Central memory CD8-positive, alpha-beta T cell (primary cell): Measurements from ENCODE around the gene NR0B2.
"Not testable (repeated sequence)": the region's sequence is repeated elsewhere in the genome, so short reads cannot be mapped to it uniquely, and the experiment has no call there.

Experiments used
- ATAC-seq: fragments of 150-1000 bp; cut with Tn5 transposase; replicated peaks from 2 replicates; pipeline ENCODE4 v1.10.0; 2022; ENCODE audit warnings: mild to moderate bottlenecking, moderate FRiP score, moderate number of reproducible peaks; ENCODE audit not compliant: poor library complexity, severe bottlenecking; ENCODE audit errors: extremely low read depth
- DNase-seq, 2 donors: peaks; one replicate each; pipeline ENCODE4 v3.0.0; 2021; ENCODE audit warnings: low spot score in 2 of 2
- H3K27ac Mint-ChIP-seq: one replicate; pipeline ENCODE4 v1.8.0; 2022; ENCODE audit warnings: low read depth, mild to moderate bottlenecking, moderate library complexity, mixed read lengths
- H3K27me3 Mint-ChIP-seq: one replicate; pipeline ENCODE4 v1.8.0; 2022; ENCODE audit warnings: mixed read lengths
- H3K36me3 Mint-ChIP-seq: one replicate; pipeline ENCODE4 v1.8.0; 2022; ENCODE audit warnings: mild to moderate bottlenecking, moderate library complexity, mixed read lengths; ENCODE audit not compliant: insufficient read depth
- H3K4me1 Mint-ChIP-seq: one replicate; pipeline ENCODE4 v1.8.0; 2022; ENCODE audit warnings: mixed read lengths
- H3K4me3 Mint-ChIP-seq: one replicate; pipeline ENCODE4 v1.8.0; 2022; ENCODE audit warnings: mild to moderate bottlenecking, moderate library complexity, mixed read lengths
- H3K9me3 Mint-ChIP-seq: one replicate; pipeline ENCODE4 v1.8.0; 2022; ENCODE audit warnings: mixed read lengths

The NR0B2 gene

GRCh38 chr1:26949266-26949925, 35.6 kb upstream of the NR0B2 start:
- H3K9me3 Mint-ChIP-seq, result no peaks in the 10 kb centered on the region
- no peak overlapping the region for H3K4me3 Mint-ChIP-seq
- H3K27ac Mint-ChIP-seq, result peak overlapping the region; percentile 9

GRCh38 chr1:26948725-26949057, 34.9 kb upstream of the NR0B2 start:
- not testable (repeated sequence) for H3K27me3 Mint-ChIP-seq, H3K9me3 Mint-ChIP-seq, ATAC-seq, H3K4me1 Mint-ChIP-seq, DNase-seq, H3K4me3 Mint-ChIP-seq, H3K27ac Mint-ChIP-seq
- peaks cover 18% of the 10 kb centered on the region for H3K36me3 Mint-ChIP-seq

More at GRCh38 chr1:26949266-26949925, 35.6 kb upstream of the NR0B2 start:
- peaks cover 11% of the 10 kb centered on the region for H3K36me3 Mint-ChIP-seq
- DNase-seq, result no peak
- no peak for ATAC-seq
- no peaks in the 10 kb centered on the region for H3K27me3 Mint-ChIP-seq
- no peaks in the 10 kb centered on the region for H3K4me1 Mint-ChIP-seq

- Mint-ChIP-seq H3K9me3 (no peaks in the 10 kb centered on the region), H3K27ac (no peak overlapping the region), H3K4me3 (no peak overlapping the region), H3K4me1 (no peaks in the 10 kb centered on the region), H3K27me3 (no peaks in the 10 kb centered on the region), H3K36me3 (peaks cover 25% of the 10 kb centered on the region)
- no peak for ATAC-seq
- no peak for DNase-seq
Measured at GRCh38 chr1:26946270-26946669, 32.5 kb upstream of the NR0B2 start.

- Mint-ChIP-seq H3K27me3 (no peaks in the 10 kb centered on the region), H3K36me3 (peaks cover 28% of the 10 kb centered on the region), H3K4me1 (no peaks in the 10 kb centered on the region), H3K9me3 (no peaks in the 10 kb centered on the region), H3K4me3 (no peak overlapping the region), H3K27ac (no peak overlapping the region)
- ATAC-seq (no peak), DNase-seq (no peak)
Measured at GRCh38 chr1:26945728-26946127, 32.0 kb upstream of the NR0B2 start.

- H3K27me3 Mint-ChIP-seq, result no peaks in the 10 kb centered on the region
Measured at GRCh38 chr1:26945138-26945537, 31.4 kb upstream of the NR0B2 start.

GRCh38 chr1:26942656-26943055, 28.9 kb upstream of the NR0B2 start:
- peaks cover 7% of the 10 kb centered on the region for H3K4me1 Mint-ChIP-seq
- ATAC-seq, result no peak
- no peak for DNase-seq
- H3K27ac Mint-ChIP-seq, result no peak overlapping the region
- no peaks in the 10 kb centered on the region for H3K27me3 Mint-ChIP-seq
- peaks cover 30% of the 10 kb centered on the region for H3K36me3 Mint-ChIP-seq
- no peaks in the 10 kb centered on the region for H3K9me3 Mint-ChIP-seq
- no peak overlapping the region for H3K4me3 Mint-ChIP-seq

More at GRCh38 chr1:26945138-26945537, 31.4 kb upstream of the NR0B2 start:
- no peak overlapping the region for H3K27ac Mint-ChIP-seq
- H3K4me1 Mint-ChIP-seq, result no peaks in the 10 kb centered on the region
- H3K9me3 Mint-ChIP-seq, result no peaks in the 10 kb centered on the region
- DNase-seq (no peak), ATAC-seq (no peak)
- H3K36me3 Mint-ChIP-seq, result peaks cover 29% of the 10 kb centered on the region
- H3K4me3 Mint-ChIP-seq, result no peak overlapping the region

- DNase-seq (no peak), ATAC-seq (no peak)
- Mint-ChIP-seq H3K36me3 (peaks cover 30% of the 10 kb centered on the region), H3K9me3 (no peaks in the 10 kb centered on the region), H3K27me3 (no peaks in the 10 kb centered on the region), H3K4me3 (no peak overlapping the region), H3K27ac (no peak overlapping the region), H3K4me1 (peaks cover 7% of the 10 kb centered on the region)
Measured at GRCh38 chr1:26941311-26941710, 27.5 kb upstream of the NR0B2 start.

GRCh38 chr1:26938659-26939025, 24.9 kb upstream of the NR0B2 start:
- no peaks in the 10 kb centered on the region for H3K9me3 Mint-ChIP-seq
- peaks cover 7% of the 10 kb centered on the region for H3K4me1 Mint-ChIP-seq
- no peak overlapping the region for H3K27ac Mint-ChIP-seq
- no peak for ATAC-seq
- no peak overlapping the region for H3K4me3 Mint-ChIP-seq
- no peaks in the 10 kb centered on the region for H3K27me3 Mint-ChIP-seq
- DNase-seq, result no peak
- peaks cover 29% of the 10 kb centered on the region for H3K36me3 Mint-ChIP-seq

GRCh38 chr1:26938004-26938658, 24.4 kb upstream of the NR0B2 start:
- Mint-ChIP-seq H3K27ac (no peak overlapping the region), H3K4me1 (peaks cover 7% of the 10 kb centered on the region), H3K36me3 (peaks cover 32% of the 10 kb centered on the region), H3K9me3 (no peaks in the 10 kb centered on the region), H3K4me3 (no peak overlapping the region), H3K27me3 (no peaks in the 10 kb centered on the region)
- DNase-seq (no peak), ATAC-seq (no peak)

GRCh38 chr1:26936823-26937222, 23.0 kb upstream of the NR0B2 start:
- H3K4me1 Mint-ChIP-seq, result peaks cover 13% of the 10 kb centered on the region
- H3K4me3 Mint-ChIP-seq, result no peak overlapping the region
- H3K27ac Mint-ChIP-seq, result no peak overlapping the region
- no peaks in the 10 kb centered on the region for H3K9me3 Mint-ChIP-seq
- H3K27me3 Mint-ChIP-seq, result no peaks in the 10 kb centered on the region
- H3K36me3 Mint-ChIP-seq, result peaks cover 29% of the 10 kb centered on the region
- DNase-seq (no peak), ATAC-seq (no peak)

GRCh38 chr1:26932531-26932930, 18.8 kb upstream of the NR0B2 start:
- Mint-ChIP-seq H3K27me3 (no peaks in the 10 kb centered on the region), H3K4me3 (no peak overlapping the region), H3K36me3 (peaks cover 36% of the 10 kb centered on the region), H3K9me3 (no peaks in the 10 kb centered on the region), H3K4me1 (peaks cover 6% of the 10 kb centered on the region), H3K27ac (no peak overlapping the region)
- DNase-seq (no peak), ATAC-seq (no peak)

- Mint-ChIP-seq H3K27ac (peak overlapping the region; percentile 92), H3K4me3 (peak overlapping the region; percentile 87), H3K9me3 (no peaks in the 10 kb centered on the region), H3K36me3 (peaks cover 45% of the 10 kb centered on the region), H3K4me1 (peaks cover 44% of the 10 kb centered on the region), H3K27me3 (no peaks in the 10 kb centered on the region)
- ATAC-seq (no peak), DNase-seq (no peak)
Measured at GRCh38 chr1:26923711-26924110, 9.9 kb upstream of the NR0B2 start.

GRCh38 chr1:26922901-26923300, 9.1 kb upstream of the NR0B2 start:
- Mint-ChIP-seq H3K27ac (peak overlapping the region; percentile 92), H3K36me3 (peaks cover 41% of the 10 kb centered on the region), H3K27me3 (no peaks in the 10 kb centered on the region), H3K4me3 (peak overlapping the region; percentile 87), H3K4me1 (peaks cover 44% of the 10 kb centered on the region), H3K9me3 (no peaks in the 10 kb centered on the region)
- ATAC-seq, result no peak
- no peak for DNase-seq
